Measurements from ENCODE around the gene CDS1. TPM values are rescaled to one million over a fixed set of nuclear protein-coding genes. Genes with fewer than 3 reads are reported as not detected.
A peak's percentile ranks its signal among the peaks of the same experiment; 100 is the strongest.

The CDS1 gene
- total RNA-seq, 2 donors from 2014 or later: 47.1 to 48.3 TPM

DNA sequence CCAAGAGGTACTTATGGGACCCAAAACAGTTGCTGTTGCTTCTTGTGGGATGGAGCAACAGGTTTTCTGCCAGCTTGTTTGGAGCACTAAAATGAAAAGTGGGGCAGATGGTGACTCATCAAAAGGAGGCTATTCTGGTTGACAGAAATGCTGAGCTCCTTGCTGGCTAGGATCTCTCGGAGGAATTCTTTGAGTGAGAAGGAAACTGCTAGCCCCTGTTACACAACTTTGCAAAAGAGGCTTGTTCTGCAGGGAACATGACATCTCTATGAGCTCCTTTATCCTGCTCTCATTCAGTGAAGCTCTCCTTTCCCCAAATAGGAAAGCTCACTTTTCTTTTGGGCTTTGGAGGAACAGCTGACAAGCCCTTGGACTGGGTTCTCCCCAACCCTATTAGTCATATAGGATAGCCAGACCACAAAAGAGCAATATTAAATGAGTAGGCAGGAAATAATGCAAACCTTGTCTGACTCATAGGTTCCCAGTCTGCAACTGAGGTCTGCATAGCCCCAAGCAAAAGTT lies 108.3 kb downstream of the CDS1 start:
- intact Hi-C loops (cut with DNase I, micrococcal nuclease): no loop called here
- ATAC-seq (no peak), DNase-seq (no peak)

DNA sequence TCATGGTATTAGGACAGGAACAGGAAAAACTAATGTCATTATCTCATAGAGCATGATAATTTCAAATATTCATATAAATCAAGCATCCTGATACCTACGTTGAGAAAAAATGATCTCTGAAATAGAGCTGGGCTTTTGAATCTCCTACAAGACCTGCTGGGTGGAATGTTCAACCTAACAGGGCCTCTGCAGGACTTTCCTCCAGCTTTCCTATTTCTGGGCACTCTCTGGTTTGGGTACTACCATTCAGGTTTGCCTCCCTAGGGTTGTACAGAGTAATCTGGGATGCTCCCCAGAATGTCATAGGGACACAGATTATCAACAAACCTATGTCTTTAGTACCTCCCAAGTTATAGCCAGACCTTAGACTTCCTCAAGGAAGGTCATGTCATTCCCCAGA lies 108.9 kb downstream of the CDS1 start:
- DNase-seq: no peak
- no peak for ATAC-seq
- intact Hi-C loops (cut with DNase I, micrococcal nuclease): no loop called here

DNA sequence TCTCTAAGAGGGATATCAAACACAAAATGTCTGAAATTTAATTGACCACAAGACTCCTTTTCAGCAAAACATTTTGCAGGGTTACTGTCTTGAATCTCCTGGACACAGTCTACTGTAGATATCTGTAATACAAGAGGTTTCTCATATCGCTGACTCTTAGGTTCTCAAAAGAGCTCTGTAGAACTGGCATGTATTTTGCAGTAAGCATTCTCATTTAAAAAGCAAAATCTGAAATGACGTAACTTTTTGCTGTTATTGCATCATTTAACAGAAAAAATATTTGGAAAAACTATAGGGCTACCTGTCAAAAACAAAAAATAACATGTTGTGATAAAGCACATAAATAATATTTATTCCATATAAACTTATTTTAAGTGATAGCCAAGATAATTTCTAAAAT lies 114.2 kb downstream of the CDS1 start:
- no peak for DNase-seq
- intact Hi-C loops (cut with DNase I, micrococcal nuclease): no loop called here
- no peak for ATAC-seq

DNA sequence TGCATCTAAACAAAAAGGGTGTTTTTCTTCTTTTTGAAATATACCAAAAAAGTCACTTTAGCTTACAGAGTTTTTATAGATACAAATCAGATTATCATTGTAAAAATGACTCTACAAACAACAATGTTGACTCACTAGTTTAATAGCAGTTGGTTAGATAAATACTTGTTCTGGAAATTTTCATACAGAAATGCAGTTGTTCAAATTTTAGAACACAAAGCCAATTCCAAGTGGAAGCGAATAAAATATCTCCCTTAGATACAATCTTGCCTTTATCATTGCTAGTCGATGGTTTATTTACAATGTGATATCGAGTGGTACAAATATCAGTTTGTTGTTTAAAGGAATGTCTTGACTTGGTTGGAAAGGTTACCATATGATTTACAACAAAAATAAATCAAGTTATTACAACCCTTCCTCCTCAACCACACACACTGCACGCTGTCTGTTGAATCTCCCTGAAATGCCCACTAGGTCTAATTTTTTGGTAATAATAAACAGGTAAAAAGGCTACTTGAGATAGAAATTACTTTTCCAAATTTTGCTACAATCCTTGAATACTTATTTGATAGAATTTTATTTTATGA lies 114.8 kb downstream of the CDS1 start:
- no peak for DNase-seq
- ATAC-seq: no peak
- intact Hi-C loops (cut with DNase I, micrococcal nuclease): no loop called here

DNA sequence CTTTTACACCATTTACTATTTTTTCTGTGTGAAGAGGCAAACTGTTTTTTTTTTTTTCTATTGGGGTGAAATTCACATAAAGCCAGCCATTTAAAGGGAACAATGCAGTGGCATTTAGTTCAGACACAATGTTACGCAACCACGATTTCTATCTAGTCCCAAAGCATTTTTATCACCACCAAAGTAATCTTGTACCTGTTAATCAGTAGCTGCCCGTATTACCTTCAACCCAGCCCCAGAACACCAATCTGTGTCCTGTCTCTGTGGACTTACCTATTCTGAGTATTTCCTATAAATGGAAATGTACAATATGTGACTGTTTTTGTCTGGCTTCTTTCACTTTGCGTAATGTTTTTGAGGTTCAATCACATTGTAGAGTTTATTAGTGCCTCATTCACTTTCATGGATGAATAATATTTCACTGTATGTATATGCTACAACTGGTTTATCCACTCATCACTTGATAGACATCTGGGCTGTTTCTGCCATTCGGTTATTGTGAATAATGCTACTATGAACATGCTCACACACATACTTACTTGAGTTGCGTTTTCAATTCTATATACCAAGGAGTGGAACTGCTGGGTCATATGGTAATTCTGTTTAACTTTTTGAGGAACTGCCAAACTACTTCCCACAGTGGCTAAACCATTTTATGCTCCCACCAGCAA lies 116.2 kb downstream of the CDS1 start:
- intact Hi-C loops (cut with DNase I, micrococcal nuclease): no loop called here
- DNase-seq (no peak), ATAC-seq (peak; percentile 85)

Other genes with a start within 250 kb of the CDS1 start
- not detected for gene NKX6-1, start 83.8 kb upstream of the CDS1 start, total RNA-seq